ENCODE results near the gene ATG2A. TPM values are rescaled to one million over a fixed set of nuclear protein-coding genes. Genes with fewer than 3 reads are reported as not detected.
A peak's percentile ranks its signal among the peaks of the same experiment; 100 is the strongest.

The ATG2A gene
- total RNA-seq, 1 donor from 2014 or later, result 16.3 TPM

DNA sequence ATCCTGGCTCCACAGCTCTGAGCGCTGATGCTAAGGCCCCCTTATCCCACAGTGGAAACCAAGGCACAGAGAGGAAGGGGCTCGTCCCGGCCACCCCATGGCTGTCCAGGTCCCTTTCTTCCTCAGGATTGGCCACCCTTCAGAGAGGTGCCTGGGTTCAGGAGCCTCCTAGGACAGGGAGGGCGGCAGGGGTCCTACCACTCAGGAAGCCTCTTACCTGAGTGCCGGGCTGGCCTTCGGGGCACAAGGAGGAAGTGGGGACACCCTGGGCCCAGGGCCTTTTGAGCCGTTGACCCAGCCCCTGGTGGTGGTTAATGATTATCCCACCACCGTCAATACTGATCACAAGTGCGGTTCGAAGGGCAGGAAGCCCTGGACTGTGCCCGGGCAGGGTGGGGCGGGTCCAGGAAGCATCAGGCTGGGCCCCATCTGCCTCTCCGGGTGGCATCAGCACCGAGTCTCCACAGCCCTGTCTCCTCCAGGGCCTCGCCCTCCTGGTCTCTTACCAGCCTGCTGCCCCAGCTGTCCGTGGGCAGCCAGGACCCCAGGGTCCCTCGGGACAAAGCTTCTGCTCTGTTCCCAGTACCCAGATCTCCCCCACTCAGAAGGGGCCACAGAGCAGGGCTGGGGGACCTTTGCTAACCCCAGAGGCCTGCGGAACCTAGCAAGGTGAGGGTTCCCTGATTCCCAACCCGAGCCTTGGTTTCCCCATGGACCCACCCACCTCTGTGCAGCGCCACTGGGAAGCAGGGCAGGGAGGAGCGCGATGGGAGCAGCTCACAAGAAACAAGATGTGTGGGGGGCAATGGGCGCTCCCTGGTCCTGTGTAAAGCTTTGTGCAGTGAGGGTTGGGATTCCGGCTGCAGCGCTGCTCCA lies 23.6 kb downstream of the ATG2A start:
- no peaks in the 10 kb centered on the region for H3K9me3 Mint-ChIP-seq (ENCODE audit: low read depth)
- no peaks in the 10 kb centered on the region for H3K27me3 Mint-ChIP-seq (ENCODE audit: low read depth)
- TF ChIP-seq, protein P1, sequence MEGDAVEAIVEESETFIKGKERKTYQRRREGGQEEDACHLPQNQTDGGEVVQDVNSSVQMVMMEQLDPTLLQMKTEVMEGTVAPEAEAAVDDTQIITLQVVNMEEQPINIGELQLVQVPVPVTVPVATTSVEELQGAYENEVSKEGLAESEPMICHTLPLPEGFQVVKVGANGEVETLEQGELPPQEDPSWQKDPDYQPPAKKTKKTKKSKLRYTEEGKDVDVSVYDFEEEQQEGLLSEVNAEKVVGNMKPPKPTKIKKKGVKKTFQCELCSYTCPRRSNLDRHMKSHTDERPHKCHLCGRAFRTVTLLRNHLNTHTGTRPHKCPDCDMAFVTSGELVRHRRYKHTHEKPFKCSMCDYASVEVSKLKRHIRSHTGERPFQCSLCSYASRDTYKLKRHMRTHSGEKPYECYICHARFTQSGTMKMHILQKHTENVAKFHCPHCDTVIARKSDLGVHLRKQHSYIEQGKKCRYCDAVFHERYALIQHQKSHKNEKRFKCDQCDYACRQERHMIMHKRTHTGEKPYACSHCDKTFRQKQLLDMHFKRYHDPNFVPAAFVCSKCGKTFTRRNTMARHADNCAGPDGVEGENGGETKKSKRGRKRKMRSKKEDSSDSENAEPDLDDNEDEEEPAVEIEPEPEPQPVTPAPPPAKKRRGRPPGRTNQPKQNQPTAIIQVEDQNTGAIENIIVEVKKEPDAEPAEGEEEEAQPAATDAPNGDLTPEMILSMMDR (IDR thresholded peaks at IDR 0.05), result no peak
- no peak overlapping the region for H3K27ac Mint-ChIP-seq (ENCODE audit: unreplicated experiment)
- H3K4me1 Mint-ChIP-seq (ENCODE audit: low read depth), result no peaks in the 10 kb centered on the region
- H3K36me3 Mint-ChIP-seq (ENCODE audit: low read depth), result peaks cover 7% of the 10 kb centered on the region
- H3K4me3 Mint-ChIP-seq (ENCODE audit: unreplicated experiment), result no peak overlapping the region
- peak; percentile 91 for DNase-seq (ENCODE audit: low spot score)

DNA sequence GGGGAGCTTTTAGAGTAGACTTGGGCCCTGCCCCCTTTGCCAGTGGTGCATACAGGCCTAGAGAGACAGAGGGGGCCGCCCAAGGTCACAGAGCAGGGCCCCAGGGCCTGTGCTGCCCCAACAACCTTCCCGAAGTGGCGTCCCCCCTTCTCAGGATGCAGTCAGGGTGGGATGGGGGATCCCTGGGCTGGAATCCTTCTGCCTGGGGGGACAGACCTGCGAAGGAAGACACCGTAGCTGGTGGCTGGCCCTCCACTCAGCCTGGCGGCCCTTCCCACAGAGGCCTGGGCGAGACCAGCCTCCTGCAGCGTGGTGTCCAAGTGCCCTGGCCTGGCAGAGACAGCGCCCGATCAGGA lies 24.2 kb downstream of the ATG2A start:
- H3K9me3 Mint-ChIP-seq (ENCODE audit: low read depth), result no peaks in the 10 kb centered on the region
- TF ChIP-seq, protein P1 (IDR thresholded peaks at IDR 0.05), result no peak
- no peak overlapping the region for H3K27ac Mint-ChIP-seq (ENCODE audit: unreplicated experiment)
- H3K4me1 Mint-ChIP-seq (ENCODE audit: low read depth), result peaks cover 4% of the 10 kb centered on the region
- DNase-seq (ENCODE audit: low spot score), result no peak
- H3K36me3 Mint-ChIP-seq (ENCODE audit: low read depth), result peaks cover 5% of the 10 kb centered on the region
- H3K27me3 Mint-ChIP-seq (ENCODE audit: low read depth), result no peaks in the 10 kb centered on the region
- H3K4me3 Mint-ChIP-seq (ENCODE audit: unreplicated experiment), result no peak overlapping the region

GRCh38 chr11:64892411-64892831 lies 24.6 kb downstream of the ATG2A start:
- Mint-ChIP-seq H3K4me1 (ENCODE audit: low read depth) (peaks cover 4% of the 10 kb centered on the region), H3K4me3 (ENCODE audit: unreplicated experiment) (no peak overlapping the region)

GRCh38 chr11:64891880-64892279 lies 25.1 kb downstream of the ATG2A start:
- H3K4me1 Mint-ChIP-seq (ENCODE audit: low read depth), result peaks cover 4% of the 10 kb centered on the region
- no peak overlapping the region for H3K27ac Mint-ChIP-seq (ENCODE audit: unreplicated experiment)
- H3K36me3 Mint-ChIP-seq (ENCODE audit: low read depth), result peaks cover 1% of the 10 kb centered on the region
- TF ChIP-seq, protein P1 (IDR thresholded peaks at IDR 0.05), result no peak
- no peaks in the 10 kb centered on the region for H3K27me3 Mint-ChIP-seq (ENCODE audit: low read depth)
- no peak for DNase-seq (ENCODE audit: low spot score)
- H3K4me3 Mint-ChIP-seq (ENCODE audit: unreplicated experiment), result no peak overlapping the region
- no peaks in the 10 kb centered on the region for H3K9me3 Mint-ChIP-seq (ENCODE audit: low read depth)

More at GRCh38 chr11:64892411-64892831, 24.6 kb downstream of the ATG2A start:
- peaks cover 5% of the 10 kb centered on the region for H3K36me3 Mint-ChIP-seq (ENCODE audit: low read depth)
- no peak overlapping the region for H3K27ac Mint-ChIP-seq (ENCODE audit: unreplicated experiment)
- no peaks in the 10 kb centered on the region for H3K9me3 Mint-ChIP-seq (ENCODE audit: low read depth)
- no peaks in the 10 kb centered on the region for H3K27me3 Mint-ChIP-seq (ENCODE audit: low read depth)
- TF ChIP-seq, protein P1 (IDR thresholded peaks at IDR 0.05), result no peak
- no peak for DNase-seq (ENCODE audit: low spot score)

- TF ChIP-seq, protein P1 (IDR thresholded peaks at IDR 0.05), result no peak
- Mint-ChIP-seq H3K4me1 (ENCODE audit: low read depth) (peaks cover 4% of the 10 kb centered on the region), H3K27me3 (ENCODE audit: low read depth) (no peaks in the 10 kb centered on the region), H3K36me3 (ENCODE audit: low read depth) (peaks cover 1% of the 10 kb centered on the region), H3K9me3 (ENCODE audit: low read depth) (no peaks in the 10 kb centered on the region), H3K27ac (ENCODE audit: unreplicated experiment) (no peak overlapping the region), H3K4me3 (ENCODE audit: unreplicated experiment) (no peak overlapping the region)
- DNase-seq (ENCODE audit: low spot score), result peak; percentile 86
Measured at GRCh38 chr11:64891215-64891848, 25.7 kb downstream of the ATG2A start.

All from chondrocyte (in vitro differentiated cells).